ENCODE measurements around the gene HS3ST4. TPM values are rescaled to one million over a fixed set of nuclear protein-coding genes. Genes with fewer than 3 reads are reported as not detected.

Gene HS3ST4
- total and polyA plus RNA-seq, 2 experiments from 2014 or later = 0.44 to 2.1 TPM

DNA sequence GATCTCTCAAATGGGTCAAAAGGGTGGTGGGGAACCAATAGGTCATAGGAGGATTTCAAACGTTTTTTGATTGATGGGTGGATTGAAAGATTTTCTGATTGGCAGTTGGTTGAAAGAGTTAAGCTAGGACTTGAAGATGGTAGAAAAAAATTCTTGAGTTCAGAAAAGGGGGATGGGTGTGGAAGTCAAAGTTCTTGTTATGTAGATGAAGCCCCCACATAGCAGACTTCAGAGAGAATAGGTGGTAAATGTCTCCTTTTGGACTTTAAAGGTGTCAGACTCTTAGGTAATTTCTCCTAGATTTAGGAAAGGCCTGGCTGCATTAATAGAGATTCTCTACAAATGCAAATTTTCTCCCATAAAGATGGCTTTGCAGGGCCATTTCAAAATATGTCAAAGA lies 163.3 kb downstream of the HS3ST4 start:
- Histone ChIP-seq H3K4me2 (peak overlapping the region; percentile 64), H3K27ac (ENCODE audit: low read depth) (peak overlapping the region; percentile 88), H2AFZ (no peak overlapping the region), H3K4me1 (ENCODE audit: insufficient read depth) (peaks cover 30% of the 10 kb centered on the region), H3K27me3 (ENCODE audit: insufficient read depth) (no peaks in the 10 kb centered on the region), H4K20me1 (replicated peaks; ENCODE audit: insufficient read depth) (no peaks in the 10 kb centered on the region), H3K9me2 (ENCODE audit: insufficient read depth) (no peaks in the 10 kb centered on the region), H3K4me3 (peak overlapping the region; percentile 19; the same call in 1 of the 2 replicates), H3K36me3 (ENCODE audit: insufficient read depth) (no peaks in the 10 kb centered on the region), H3K79me2 (replicated peaks; ENCODE audit: insufficient read depth) (no peaks in the 10 kb centered on the region), H3F3A (replicated peaks; ENCODE audit: low read depth) (no peaks in the 10 kb centered on the region)
- Mint-ChIP-seq H3K4me1 (peaks cover 43% of the 10 kb centered on the region), H3K27me3 (ENCODE audit: insufficient read depth, low read depth, poor library complexity) (peaks cover 7% of the 10 kb centered on the region), H3K36me3 (ENCODE audit: low read depth) (peaks cover 17% of the 10 kb centered on the region; the same call in 2 of the 3 replicates), H3K4me3 (peak overlapping the region; percentile 46), H3K9me3 (peaks cover 86% of the 10 kb centered on the region), H3K27ac (peak overlapping the region; percentile 87)
- peak; percentile 57 for ATAC-seq
- DNase-seq (ENCODE audit: low spot score) = peak; percentile 47
- TF ChIP-seq NANOG (IDR thresholded peaks at IDR 0.05; ENCODE audit: borderline replicate concordance) = no peak
- TF ChIP-seq, protein P1, sequence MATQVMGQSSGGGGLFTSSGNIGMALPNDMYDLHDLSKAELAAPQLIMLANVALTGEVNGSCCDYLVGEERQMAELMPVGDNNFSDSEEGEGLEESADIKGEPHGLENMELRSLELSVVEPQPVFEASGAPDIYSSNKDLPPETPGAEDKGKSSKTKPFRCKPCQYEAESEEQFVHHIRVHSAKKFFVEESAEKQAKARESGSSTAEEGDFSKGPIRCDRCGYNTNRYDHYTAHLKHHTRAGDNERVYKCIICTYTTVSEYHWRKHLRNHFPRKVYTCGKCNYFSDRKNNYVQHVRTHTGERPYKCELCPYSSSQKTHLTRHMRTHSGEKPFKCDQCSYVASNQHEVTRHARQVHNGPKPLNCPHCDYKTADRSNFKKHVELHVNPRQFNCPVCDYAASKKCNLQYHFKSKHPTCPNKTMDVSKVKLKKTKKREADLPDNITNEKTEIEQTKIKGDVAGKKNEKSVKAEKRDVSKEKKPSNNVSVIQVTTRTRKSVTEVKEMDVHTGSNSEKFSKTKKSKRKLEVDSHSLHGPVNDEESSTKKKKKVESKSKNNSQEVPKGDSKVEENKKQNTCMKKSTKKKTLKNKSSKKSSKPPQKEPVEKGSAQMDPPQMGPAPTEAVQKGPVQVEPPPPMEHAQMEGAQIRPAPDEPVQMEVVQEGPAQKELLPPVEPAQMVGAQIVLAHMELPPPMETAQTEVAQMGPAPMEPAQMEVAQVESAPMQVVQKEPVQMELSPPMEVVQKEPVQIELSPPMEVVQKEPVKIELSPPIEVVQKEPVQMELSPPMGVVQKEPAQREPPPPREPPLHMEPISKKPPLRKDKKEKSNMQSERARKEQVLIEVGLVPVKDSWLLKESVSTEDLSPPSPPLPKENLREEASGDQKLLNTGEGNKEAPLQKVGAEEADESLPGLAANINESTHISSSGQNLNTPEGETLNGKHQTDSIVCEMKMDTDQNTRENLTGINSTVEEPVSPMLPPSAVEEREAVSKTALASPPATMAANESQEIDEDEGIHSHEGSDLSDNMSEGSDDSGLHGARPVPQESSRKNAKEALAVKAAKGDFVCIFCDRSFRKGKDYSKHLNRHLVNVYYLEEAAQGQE (IDR thresholded peaks at IDR 0.05; ENCODE audit: unreplicated experiment) = no peak
- no peak for TF ChIP-seq EZH2phosphoT487 (IDR thresholded peaks at IDR 0.05; ENCODE audit: unreplicated experiment)
- no peak for TF ChIP-seq STAT1 (IDR thresholded peaks at IDR 0.05; ENCODE audit: unreplicated experiment)
- TF ChIP-seq JUNB (IDR thresholded peaks at IDR 0.05; ENCODE audit: unreplicated experiment) = no peak
- TF ChIP-seq, protein P2, sequence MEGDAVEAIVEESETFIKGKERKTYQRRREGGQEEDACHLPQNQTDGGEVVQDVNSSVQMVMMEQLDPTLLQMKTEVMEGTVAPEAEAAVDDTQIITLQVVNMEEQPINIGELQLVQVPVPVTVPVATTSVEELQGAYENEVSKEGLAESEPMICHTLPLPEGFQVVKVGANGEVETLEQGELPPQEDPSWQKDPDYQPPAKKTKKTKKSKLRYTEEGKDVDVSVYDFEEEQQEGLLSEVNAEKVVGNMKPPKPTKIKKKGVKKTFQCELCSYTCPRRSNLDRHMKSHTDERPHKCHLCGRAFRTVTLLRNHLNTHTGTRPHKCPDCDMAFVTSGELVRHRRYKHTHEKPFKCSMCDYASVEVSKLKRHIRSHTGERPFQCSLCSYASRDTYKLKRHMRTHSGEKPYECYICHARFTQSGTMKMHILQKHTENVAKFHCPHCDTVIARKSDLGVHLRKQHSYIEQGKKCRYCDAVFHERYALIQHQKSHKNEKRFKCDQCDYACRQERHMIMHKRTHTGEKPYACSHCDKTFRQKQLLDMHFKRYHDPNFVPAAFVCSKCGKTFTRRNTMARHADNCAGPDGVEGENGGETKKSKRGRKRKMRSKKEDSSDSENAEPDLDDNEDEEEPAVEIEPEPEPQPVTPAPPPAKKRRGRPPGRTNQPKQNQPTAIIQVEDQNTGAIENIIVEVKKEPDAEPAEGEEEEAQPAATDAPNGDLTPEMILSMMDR (conservative IDR thresholded peaks at IDR 0.05; ENCODE audit: low read depth in 2 of 2) = no peak
- TF ChIP-seq, protein P3, sequence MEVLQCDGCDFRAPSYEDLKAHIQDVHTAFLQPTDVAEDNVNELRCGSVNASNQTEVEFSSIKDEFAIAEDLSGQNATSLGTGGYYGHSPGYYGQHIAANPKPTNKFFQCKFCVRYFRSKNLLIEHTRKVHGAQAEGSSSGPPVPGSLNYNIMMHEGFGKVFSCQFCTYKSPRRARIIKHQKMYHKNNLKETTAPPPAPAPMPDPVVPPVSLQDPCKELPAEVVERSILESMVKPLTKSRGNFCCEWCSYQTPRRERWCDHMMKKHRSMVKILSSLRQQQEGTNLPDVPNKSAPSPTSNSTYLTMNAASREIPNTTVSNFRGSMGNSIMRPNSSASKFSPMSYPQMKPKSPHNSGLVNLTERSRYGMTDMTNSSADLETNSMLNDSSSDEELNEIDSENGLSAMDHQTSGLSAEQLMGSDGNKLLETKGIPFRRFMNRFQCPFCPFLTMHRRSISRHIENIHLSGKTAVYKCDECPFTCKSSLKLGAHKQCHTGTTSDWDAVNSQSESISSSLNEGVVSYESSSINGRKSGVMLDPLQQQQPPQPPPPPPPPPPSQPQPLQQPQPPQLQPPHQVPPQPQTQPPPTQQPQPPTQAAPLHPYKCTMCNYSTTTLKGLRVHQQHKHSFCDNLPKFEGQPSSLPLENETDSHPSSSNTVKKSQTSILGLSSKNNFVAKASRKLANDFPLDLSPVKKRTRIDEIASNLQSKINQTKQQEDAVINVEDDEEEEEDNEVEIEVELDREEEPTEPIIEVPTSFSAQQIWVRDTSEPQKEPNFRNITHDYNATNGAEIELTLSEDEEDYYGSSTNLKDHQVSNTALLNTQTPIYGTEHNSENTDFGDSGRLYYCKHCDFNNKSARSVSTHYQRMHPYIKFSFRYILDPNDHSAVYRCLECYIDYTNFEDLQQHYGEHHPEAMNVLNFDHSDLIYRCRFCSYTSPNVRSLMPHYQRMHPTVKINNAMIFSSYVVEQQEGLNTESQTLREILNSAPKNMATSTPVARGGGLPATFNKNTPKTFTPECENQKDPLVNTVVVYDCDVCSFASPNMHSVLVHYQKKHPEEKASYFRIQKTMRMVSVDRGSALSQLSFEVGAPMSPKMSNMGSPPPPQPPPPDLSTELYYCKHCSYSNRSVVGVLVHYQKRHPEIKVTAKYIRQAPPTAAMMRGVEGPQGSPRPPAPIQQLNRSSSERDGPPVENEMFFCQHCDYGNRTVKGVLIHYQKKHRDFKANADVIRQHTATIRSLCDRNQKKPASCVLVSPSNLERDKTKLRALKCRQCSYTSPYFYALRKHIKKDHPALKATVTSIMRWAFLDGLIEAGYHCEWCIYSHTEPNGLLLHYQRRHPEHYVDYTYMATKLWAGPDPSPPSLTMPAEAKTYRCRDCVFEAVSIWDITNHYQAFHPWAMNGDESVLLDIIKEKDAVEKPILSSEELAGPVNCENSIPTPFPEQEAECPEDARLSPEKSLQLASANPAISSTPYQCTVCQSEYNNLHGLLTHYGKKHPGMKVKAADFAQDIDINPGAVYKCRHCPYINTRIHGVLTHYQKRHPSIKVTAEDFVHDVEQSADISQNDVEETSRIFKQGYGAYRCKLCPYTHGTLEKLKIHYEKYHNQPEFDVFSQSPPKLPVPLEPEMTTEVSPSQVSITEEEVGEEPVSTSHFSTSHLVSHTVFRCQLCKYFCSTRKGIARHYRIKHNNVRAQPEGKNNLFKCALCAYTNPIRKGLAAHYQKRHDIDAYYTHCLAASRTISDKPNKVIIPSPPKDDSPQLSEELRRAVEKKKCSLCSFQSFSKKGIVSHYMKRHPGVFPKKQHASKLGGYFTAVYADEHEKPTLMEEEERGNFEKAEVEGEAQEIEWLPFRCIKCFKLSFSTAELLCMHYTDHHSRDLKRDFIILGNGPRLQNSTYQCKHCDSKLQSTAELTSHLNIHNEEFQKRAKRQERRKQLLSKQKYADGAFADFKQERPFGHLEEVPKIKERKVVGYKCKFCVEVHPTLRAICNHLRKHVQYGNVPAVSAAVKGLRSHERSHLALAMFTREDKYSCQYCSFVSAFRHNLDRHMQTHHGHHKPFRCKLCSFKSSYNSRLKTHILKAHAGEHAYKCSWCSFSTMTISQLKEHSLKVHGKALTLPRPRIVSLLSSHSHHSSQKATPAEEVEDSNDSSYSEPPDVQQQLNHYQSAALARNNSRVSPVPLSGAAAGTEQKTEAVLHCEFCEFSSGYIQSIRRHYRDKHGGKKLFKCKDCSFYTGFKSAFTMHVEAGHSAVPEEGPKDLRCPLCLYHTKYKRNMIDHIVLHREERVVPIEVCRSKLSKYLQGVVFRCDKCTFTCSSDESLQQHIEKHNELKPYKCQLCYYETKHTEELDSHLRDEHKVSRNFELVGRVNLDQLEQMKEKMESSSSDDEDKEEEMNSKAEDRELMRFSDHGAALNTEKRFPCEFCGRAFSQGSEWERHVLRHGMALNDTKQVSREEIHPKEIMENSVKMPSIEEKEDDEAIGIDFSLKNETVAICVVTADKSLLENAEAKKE (CRISPR knock-in tag; IDR thresholded peaks at IDR 0.05) = no peak
- TF ChIP-seq EZH2 (IDR thresholded peaks at IDR 0.05; ENCODE audit: low read depth, unreplicated experiment) = no peak
- no peak for TF ChIP-seq CREB1 (CRISPR knock-in tag; IDR thresholded peaks at IDR 0.05; ENCODE audit: low read depth)
- no peak for TF ChIP-seq POLR2AphosphoS5 (IDR thresholded peaks at IDR 0.05; ENCODE audit: low read depth)
- TF ChIP-seq, protein P4, sequence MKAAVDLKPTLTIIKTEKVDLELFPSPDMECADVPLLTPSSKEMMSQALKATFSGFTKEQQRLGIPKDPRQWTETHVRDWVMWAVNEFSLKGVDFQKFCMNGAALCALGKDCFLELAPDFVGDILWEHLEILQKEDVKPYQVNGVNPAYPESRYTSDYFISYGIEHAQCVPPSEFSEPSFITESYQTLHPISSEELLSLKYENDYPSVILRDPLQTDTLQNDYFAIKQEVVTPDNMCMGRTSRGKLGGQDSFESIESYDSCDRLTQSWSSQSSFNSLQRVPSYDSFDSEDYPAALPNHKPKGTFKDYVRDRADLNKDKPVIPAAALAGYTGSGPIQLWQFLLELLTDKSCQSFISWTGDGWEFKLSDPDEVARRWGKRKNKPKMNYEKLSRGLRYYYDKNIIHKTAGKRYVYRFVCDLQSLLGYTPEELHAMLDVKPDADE (IDR thresholded peaks at IDR 0.05) = no peak
- no peak for TF ChIP-seq ZNF331 (CRISPR knock-in tag; IDR thresholded peaks at IDR 0.05; ENCODE audit: low read depth)
- no peak for TF ChIP-seq ZNF114 (CRISPR knock-in tag; IDR thresholded peaks at IDR 0.05)
